ENCODE measurements around the gene FAM3C.
"Not testable (repeated sequence)": the region's sequence is repeated elsewhere in the genome, so short reads cannot be mapped to it uniquely, and the experiment has no call there.

The FAM3C gene, protein sequence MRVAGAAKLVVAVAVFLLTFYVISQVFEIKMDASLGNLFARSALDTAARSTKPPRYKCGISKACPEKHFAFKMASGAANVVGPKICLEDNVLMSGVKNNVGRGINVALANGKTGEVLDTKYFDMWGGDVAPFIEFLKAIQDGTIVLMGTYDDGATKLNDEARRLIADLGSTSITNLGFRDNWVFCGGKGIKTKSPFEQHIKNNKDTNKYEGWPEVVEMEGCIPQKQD

DNA sequence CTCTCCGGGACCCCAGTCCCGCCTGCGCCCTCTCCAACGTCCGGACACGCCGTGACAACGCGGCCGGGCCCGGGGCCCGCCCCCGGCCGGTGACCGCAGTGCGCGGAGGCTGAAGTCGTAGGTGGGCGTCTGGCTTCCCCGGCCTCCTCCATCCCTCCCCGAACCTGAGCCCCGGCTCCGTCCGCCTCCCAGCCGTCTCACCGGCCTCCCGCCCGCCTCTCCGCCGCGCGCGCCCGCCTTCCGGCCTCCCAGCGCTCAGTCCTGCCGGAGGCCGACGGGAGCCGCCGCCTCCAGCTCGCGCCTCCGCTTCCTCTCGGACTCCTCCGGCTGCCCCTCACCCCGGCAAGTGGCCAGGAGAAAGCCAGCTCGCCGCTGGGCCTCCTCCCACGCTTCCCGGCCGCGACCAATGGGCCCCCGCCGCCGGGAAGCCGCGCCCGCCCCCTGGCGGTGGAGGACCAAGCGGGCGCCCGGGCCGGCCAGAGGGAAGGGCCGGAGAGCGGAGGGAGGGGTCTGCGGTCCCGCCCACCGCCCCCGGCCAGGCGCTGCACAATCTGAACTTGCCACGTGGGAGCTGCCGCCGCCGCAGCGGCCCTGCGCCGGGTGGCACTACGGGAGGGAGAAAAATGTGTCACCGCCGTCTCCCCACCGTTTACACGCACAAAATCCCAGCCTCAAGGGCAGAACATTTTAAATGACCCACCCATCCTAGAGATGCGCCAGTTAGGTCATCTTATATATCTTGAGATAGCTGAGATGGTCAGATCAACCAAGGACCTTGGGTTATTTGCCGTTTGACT, at the start of gene FAM3C:
FAM3C (minus strand) TSS at position 348 of the 797 bp plus-strand sequence. CDS start 13,339 bp downstream, outside the sequence.
- DNase-seq, result peak; percentile 85

DNA sequence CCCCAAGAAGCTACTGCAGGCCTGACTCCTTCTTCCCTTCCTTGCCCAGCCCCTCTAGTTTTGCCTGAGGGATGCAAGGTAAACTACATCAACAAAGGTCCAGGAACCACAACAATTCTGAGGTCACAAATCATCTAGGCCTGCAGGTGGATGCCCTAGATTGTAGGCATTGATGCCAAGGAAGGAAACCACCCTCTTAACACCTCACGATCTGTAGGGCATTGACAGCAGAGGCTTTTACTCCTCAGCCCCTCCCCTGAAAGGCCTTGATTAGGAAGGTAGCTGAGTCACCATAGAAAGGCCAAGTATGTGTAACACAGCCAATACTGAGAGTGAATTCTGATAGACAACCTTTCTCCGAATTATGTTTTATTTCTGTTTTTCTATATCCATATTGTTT, 46.7 kb upstream of the FAM3C start:
- peak; percentile 6 for DNase-seq

DNA sequence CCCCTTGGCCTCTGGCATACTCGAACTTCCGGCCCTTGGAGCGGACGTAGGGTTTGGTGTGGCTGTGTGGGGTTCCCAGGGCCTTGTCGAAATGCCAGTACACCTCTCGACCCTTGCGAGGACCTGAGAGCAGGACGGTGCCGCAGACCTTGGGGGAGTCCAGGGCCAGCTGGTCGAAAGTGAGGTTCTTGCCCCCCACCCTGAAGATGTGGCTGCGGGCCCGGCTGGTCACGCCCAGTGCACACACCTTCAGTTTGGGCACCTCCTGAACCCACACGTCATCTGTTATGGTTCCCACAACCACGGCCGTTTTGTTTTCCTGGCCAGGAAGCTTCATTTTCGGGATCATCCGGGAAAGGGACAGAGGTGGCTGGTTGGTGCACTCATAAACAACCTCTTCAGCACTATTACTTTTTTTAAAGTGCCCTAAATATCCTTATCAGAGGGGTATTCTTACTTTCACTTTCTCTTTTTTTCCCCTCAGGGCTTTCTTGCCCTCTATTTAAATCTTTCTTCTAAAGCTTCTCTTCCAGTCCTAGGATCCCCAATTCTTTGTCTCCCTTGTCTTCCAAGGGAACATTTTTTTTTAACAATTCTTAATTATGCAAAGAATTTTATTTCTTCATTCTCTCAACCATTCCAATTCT, 44.9 kb upstream of the FAM3C start:
- DNase-seq, result no peak

DNA sequence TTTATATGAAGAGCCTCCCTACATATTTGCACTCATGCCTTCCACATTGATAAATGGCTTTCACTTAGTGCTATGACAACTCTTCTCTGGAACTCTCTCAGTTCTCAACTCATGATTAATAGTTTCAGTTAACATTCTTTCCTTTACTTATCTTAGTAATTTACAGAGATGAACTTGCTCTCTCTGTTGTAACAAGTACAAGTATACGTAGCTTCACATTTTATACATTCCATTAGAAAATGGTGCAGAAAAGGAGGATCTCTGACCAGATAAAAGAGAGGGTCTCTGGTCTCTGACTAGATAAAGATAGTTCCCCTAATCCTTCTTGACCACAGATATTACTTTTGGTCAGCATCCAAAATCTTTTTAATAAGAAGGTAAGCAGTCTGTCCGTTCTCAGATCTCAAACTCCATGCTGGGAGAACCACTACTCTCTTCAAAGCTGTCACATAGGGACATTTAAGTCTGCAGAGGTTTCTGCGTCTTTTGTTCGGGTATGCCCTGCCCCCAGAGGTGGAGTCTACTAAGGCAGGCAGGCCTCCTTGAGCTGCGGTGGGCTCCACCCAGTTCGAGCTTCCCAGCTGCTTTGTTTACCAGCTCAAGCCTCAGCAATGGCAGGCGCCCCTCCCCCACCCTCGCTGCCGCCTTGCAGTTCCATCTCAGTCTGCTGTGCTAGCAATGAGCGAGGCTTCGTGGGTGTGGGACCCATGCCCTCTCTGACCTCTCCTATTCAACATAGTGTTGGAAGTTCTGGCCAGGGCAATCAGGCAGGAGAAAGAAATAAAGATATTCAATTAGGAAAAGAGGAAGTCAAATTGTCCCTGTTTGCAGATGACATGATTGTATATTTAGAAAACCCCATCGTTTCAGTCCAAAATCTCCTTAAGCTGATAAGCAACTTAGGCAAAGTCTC, 42.2 kb upstream of the FAM3C start:
- DNase-seq, result peak; percentile 83

DNA sequence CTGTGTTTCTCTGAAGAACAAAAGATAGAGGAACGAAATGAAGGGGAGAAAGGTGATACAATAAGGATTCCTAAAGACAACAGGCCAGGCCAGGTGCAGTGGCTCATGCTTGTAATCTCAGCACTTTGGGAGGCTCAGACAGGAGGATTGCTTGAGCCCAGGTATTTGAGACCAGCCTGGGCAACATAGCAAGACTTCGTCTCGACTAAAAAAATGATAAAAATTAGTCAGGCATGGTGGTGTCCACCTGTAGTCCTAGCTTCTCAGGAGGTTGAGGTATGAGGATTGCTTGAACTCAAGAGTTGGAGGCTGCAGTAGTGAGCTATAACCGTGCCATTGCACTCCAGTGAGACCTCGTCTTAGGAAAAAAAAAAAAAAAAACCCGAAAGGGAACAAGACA, 41.4 kb upstream of the FAM3C start:
- no peak for DNase-seq

DNA sequence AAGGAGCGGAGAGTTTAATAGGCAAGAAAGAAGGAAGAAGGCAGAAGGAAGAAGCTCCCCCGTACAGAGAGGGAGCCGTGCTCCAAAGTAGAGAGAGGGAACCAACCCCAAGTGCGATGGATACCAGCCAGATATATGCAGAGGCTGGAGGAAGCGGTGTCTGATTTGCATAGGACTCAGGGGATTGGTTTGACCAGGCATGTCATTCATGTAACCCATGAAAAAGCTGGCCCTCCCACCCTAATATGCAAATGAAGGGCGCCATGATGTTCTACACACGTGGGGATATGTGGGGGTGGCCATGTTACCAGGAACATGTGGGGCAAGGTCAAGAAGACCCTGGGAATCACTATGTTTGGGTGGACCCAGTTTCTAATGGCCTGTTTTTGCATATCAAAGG, 40.6 kb upstream of the FAM3C start:
- no peak for DNase-seq

DNA sequence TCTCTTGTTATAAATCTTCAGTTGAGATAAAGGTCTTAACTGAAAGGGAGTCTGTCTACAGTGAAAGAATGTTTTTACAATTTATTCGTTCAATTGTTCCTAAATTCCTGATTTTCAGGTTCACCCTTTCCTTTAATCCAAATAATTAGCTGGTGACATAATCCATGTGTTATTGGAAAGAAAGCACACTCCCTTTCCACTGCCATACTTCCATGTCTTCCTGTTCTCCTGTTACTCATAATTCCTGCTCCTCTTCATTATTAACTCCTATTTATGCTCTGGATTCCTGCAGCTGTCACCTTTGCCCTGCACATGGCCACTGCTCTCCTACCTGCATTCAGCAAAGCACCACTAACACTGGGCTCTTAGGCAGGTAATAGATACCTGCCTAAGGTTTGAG, 40.0 kb upstream of the FAM3C start:
- no peak for DNase-seq

DNA sequence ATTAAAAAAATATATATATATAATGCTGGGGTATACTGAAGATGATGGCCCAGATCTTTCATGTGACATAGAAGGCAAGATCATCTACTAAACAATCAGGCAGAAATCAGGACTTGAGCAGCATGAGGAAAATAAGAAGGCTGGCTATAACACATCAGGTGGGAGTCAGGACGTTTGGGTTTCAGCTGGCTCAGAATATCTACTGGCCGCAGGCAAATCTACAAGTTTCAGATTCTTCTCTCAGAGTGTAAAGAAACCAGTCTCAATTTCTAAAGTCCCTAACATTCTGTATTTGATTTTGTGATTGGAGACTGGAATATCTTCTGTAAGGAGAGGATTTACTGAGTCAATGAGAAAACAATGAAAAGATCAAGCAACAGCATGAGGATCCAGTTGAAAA, 37.7 kb upstream of the FAM3C start:
- no peak for DNase-seq

DNA sequence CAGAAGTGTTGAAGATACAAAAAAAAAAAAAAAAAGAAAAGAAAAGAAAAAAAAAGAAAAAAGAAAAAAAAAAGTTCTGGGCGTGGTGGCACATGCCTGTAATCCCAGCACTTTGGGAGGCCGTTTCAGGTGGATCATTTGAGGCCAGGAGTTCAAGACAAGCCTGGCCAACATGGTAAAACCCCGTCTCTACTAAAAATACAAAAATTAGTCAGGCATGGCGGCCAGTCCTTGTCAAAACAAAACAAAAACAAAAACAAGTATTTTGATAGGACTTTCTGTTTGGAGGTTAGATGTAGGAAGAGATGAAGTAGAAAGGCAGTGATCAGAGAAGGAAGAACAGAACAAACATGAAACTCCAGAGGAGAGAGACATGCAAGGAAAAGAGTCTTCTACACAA, 36.4 kb upstream of the FAM3C start:
- DNase-seq, result not testable (repeated sequence)

DNA sequence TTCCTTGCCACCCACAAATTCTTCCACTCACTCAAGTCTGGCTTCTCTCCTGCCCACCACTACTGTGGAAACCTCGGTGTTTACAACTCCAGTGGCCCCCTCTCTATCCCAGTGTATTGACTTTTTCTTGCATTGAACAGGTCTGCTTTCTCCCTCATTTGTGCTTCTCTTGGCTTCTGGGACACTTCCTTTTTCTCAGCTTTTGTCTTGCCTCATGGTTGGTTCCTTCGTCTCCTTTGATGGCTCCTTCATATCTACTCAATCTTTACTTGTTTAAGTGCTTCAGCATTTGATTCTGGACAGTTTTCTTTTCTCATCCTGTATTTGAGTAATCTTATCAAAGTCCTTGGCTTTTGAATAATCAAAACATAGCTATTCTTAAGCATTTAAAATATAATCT, 35.9 kb upstream of the FAM3C start:
- no peak for DNase-seq

DNA sequence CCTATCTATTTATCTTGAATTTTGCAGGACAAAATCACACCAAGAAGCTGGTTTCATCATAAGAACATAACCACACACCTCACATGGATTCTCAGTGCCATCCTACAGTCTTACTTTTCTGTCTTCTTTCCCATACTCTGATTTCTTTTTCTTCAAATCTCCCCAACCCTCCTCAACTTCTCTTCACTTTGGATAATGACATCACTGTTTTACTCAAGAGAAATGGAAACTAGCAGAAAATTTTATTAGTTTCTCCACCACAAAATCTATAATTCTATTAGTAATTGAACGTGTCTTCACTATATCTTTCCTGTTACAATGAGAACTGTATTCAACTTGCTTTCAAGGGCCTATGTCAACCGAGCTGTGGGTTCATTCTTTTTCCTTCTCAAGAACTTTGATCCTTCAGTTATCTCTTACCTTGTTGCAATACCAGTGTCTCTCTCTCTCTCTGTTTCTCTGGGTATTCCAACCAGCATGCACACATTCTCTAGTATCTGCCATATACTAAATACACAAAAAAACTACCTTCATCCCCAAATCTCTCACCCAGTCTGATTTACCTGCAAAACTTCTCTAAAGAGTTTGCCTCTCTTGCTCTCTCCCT, 35.4 kb upstream of the FAM3C start:
- DNase-seq, result no peak

DNA sequence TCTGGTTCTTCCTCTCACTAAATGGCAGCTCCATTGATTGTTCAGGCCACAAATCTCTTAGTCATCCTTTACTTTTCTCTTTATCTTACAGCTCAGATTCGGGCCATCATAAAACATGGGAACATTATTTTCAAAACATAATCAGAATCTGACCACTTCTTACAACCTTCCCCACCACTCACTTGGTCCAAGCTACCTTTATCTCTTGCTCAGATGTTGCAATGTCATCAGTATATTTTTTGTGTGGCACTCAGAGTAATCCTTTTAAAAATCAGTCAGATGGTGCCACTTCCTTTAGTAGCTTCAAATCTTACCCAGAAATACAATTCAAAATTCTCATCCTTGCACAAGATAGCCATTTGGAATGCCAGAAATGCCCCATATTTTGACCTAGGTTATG, 34.5 kb upstream of the FAM3C start:
- DNase-seq, result no peak

DNA sequence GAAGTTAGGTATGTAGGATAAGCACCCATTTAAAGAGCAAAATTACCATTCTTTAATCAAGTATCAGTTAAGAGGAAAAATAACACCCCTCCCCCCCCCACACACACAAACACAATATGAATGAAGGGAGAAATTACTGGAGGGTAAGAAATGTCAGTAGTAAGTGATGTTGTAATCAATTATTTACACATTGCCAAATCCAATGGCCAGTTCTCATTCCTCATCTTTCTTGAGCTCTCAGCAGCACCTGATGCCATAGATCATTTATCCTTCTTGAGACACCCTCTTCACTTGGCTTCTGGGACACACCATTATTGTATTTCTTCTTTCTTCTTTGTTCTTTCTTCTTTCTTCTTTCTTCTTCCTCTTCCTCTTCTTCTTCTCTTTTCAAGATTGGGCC, 33.7 kb upstream of the FAM3C start:
- DNase-seq, result no peak

DNA sequence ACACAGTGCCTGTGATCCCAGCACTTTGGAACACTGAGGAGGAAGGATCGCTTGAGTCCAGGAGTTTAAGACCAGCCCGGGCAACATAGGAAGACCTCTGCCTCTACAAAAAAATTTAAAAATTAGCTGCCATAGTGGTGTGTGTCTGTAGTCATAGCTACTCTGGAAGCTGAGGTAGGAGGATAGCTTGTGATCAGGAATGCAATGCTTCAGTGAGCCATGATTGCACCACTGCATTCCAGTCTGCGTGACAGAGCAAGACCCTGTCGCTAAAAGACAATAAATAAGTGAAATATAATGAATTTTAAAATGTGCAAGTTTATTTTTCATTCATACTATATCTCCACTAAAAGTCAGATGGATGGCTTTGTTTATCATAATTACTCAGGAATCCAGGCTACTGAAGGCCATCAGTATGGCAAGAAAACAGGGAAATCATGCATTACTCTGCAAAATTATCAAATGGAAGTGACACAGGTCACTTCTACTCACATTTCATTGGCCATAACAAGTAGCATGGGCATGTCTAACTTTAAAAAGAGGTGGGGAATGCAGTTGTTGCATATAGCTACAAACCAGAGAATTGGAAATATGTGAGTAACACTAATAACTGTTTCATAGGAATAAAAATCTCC, 32.9 kb upstream of the FAM3C start:
- no peak for DNase-seq

DNA sequence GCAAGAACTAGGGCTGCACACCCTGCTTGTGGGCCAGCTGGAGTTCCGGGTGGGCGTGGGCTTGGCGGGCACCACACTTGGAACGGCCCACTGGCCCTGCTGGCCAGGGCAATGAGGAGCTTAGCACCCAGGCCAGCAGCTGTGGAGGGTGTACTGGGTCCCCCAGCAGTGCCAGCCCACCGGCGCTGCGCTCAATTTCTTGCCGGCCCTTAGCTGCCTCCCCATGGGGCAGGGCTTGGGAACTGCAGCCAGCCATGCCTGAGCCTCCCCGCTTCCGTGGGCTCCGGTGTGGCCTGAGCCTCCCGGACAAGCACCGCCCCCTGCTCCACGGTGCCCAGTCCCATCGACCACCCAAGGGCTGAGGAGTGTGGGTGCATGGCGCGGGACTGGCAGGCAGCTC, 25.6 kb upstream of the FAM3C start:
- not testable (repeated sequence) for DNase-seq

DNA sequence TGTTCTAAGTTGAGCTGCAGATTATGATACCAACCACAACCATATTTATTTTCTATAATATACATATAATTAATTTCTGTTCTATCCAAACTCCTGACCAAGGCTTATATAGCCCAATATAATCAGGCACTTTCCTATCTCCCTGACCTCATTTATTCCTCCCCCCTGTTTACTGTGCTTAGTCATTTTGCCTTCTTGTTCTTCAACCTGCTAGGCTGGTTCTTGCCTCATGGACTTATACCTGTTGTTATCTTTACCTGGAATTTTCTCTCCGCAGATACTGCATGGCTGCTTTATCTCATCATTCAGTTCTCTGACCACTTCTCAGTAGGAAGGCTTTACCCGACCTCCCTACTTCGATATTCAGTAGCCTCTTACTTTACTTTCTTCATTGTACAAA, 24.9 kb upstream of the FAM3C start:
- no peak for DNase-seq

DNA sequence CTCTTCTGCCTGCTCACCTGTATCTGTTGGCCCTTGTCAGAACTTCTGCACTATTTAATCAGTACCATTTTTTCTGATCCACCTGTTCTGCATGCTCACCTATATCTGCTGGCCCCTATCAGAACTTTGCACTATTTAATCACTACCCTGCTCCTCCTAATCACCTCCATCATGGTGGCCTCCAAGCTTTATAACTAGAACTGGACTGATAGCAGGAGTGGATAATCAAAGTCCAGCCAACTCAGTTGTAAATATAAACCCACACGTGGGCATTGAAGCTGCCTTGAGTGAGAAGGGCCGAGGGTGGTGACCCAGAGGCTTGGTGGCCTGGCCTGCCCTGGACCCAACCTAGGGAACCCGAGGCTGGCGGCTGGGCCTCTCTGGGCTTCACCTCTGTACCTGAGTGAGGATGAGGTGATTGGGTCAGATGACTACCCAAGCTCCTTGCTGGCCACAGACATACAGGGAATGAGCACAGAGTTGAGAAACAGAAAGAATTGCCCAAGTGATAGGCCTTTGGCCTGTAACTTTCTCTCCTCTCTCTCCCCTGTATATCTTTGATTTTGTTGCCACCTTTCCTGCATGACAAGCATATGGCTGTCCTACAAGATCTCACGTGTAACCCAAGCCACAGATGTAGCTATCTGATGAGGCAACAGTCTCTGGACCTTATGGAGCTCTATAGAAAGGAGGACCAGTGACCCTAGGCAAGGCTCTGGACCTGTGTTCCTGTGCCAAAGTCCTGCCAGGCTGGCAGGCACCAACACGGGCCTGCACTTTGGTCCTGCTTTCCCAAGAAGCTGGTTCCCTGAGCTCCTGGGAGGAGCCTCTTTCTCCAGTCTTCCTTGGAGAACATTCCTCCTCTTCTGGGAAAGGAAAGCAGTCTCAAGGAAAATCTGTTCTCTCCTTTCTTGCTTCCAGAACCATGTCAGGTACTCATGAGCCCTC, 23.4 kb upstream of the FAM3C start:
- DNase-seq, result no peak

DNA sequence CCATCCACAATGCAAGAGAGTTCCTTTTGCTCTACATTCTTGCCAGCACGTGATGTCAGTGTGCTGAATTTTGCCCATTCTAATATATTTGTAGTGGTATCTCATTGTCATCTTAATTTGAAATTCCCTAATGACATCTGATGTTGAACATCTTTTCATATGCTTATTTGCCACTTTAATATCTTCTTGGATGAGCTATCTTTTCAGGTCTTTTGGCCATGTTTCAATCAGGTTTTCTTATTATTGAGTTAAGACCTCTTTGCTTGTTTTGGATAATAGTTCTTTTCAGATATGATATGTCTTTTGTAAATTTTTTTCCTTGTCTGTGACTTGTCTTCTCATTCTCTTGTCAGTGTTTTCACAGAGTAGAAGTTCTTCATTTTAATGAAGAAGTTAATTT, 20.4 kb upstream of the FAM3C start:
- no peak for DNase-seq

DNA sequence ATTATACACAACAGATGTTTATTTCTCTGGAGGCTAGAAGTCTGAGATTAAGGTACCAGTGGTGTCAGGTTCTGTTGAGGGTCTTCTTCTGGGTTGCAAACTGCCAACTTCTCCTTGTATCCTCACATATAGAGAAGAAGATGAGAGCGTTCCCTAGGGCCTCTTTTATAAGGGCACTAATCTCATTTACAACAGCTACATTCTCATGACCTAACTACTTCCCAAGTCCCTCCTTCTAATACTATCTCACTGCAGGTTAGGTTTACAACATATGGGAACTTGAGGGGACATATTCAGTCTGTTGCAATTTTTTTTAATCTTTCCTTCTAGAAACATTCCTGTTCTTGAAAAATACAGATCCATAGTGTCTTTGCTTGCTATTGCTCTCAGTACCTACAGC, 18.3 kb upstream of the FAM3C start:
- no peak for DNase-seq

DNA sequence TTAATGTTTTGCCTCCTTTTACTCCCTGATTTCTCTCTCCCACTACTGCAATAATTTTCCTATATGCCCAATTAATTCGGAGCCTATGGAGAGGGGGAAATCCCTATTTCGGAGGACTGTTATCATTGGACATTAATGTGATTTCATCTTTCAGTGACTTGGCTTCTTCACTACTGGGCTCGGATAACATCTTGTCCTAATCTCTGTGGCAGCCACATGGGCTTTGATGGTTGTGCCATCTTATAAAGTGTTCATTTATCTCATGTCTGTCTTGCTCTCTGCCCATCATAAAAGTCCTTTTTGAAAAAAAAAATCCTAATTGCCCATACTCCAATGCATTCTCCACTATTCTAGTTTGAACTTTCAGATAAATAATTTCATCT, 15.5 kb upstream of the FAM3C start:
- no peak for DNase-seq

Measured in CD4-positive, alpha-beta T cell treated with Interferon gamma for 1 hour (primary cell).